ENCODE data around the gene TLL1.

TLL1 gene

GRCh38 chr4:166077782-166078181 is 204.7 kb downstream of the TLL1 start:
- H3K4me2 ChIP-seq (ENCODE audit: low read length), result no peak overlapping the region
- H3K27ac ChIP-seq, result no peak overlapping the region
- H3K4me3 ChIP-seq (ENCODE audit: low read depth, low read length), result no peak overlapping the region
- H3K79me2 ChIP-seq, result no peaks in the 10 kb centered on the region
- H2AFZ ChIP-seq, result no peak overlapping the region
- no peak overlapping the region for H3K9ac ChIP-seq
- no peaks in the 10 kb centered on the region for H3K27me3 ChIP-seq (ENCODE audit: control insufficient read depth, insufficient read depth, low read length)
- H3K4me1 ChIP-seq, result no peaks in the 10 kb centered on the region
- no peaks in the 10 kb centered on the region for H3K36me3 ChIP-seq (ENCODE audit: control insufficient read depth, insufficient read depth, low read length)
- no peak for TF ChIP-seq CTCF (IDR thresholded peaks at IDR 0.05)
- no peaks in the 10 kb centered on the region for H3K9me3 ChIP-seq (ENCODE audit: control insufficient read depth, low read length)

- H3K36me3 ChIP-seq (ENCODE audit: control insufficient read depth, insufficient read depth, low read length), result no peaks in the 10 kb centered on the region
- H3K4me3 ChIP-seq (ENCODE audit: low read depth, low read length), result no peak overlapping the region
- H3K4me2 ChIP-seq (ENCODE audit: low read length), result no peak overlapping the region
- no peaks in the 10 kb centered on the region for H3K79me2 ChIP-seq
- no peaks in the 10 kb centered on the region for H3K9me3 ChIP-seq (ENCODE audit: control insufficient read depth, low read length)
- H3K27ac ChIP-seq, result no peak overlapping the region
- H3K9ac ChIP-seq, result no peak overlapping the region
- no peak for TF ChIP-seq CTCF (IDR thresholded peaks at IDR 0.05)
- no peaks in the 10 kb centered on the region for H3K27me3 ChIP-seq (ENCODE audit: control insufficient read depth, insufficient read depth, low read length)
- H2AFZ ChIP-seq, result no peak overlapping the region
- no peaks in the 10 kb centered on the region for H3K4me1 ChIP-seq
Measured at GRCh38 chr4:166078383-166078782, 205.3 kb downstream of the TLL1 start.

- Histone ChIP-seq H3K9me3 (ENCODE audit: control insufficient read depth, low read length) (no peaks in the 10 kb centered on the region), H3K4me1 (no peaks in the 10 kb centered on the region), H3K4me3 (ENCODE audit: low read depth, low read length) (no peak overlapping the region), H3K9ac (no peak overlapping the region), H3K27ac (no peak overlapping the region), H2AFZ (no peak overlapping the region), H3K36me3 (ENCODE audit: control insufficient read depth, insufficient read depth, low read length) (no peaks in the 10 kb centered on the region), H3K79me2 (no peaks in the 10 kb centered on the region), H3K4me2 (ENCODE audit: low read length) (no peak overlapping the region), H3K27me3 (ENCODE audit: control insufficient read depth, insufficient read depth, low read length) (no peaks in the 10 kb centered on the region)
- TF ChIP-seq CTCF (IDR thresholded peaks at IDR 0.05), result no peak
Measured at GRCh38 chr4:166078955-166079354, 205.9 kb downstream of the TLL1 start.

GRCh38 chr4:166087569-166087968 is 214.5 kb downstream of the TLL1 start:
- Histone ChIP-seq H3K27ac (no peak overlapping the region), H3K27me3 (ENCODE audit: control insufficient read depth, insufficient read depth, low read length) (no peaks in the 10 kb centered on the region)
- no peak for TF ChIP-seq CTCF (IDR thresholded peaks at IDR 0.05)

GRCh38 chr4:166088576-166088975 is 215.5 kb downstream of the TLL1 start:
- H2AFZ ChIP-seq, result no peak overlapping the region
- no peak overlapping the region for H3K9ac ChIP-seq
- no peak overlapping the region for H3K4me2 ChIP-seq (ENCODE audit: low read length)
- no peaks in the 10 kb centered on the region for H3K9me3 ChIP-seq (ENCODE audit: control insufficient read depth, low read length)
- no peak overlapping the region for H3K27ac ChIP-seq
- no peaks in the 10 kb centered on the region for H3K79me2 ChIP-seq
- H3K4me3 ChIP-seq (ENCODE audit: low read depth, low read length), result no peak overlapping the region
- no peak for TF ChIP-seq CTCF (IDR thresholded peaks at IDR 0.05)
- no peaks in the 10 kb centered on the region for H3K27me3 ChIP-seq (ENCODE audit: control insufficient read depth, insufficient read depth, low read length)
- H3K36me3 ChIP-seq (ENCODE audit: control insufficient read depth, insufficient read depth, low read length), result no peaks in the 10 kb centered on the region
- H3K4me1 ChIP-seq, result no peaks in the 10 kb centered on the region

More at GRCh38 chr4:166087569-166087968, 214.5 kb downstream of the TLL1 start:
- Histone ChIP-seq H3K4me1 (no peaks in the 10 kb centered on the region), H3K9ac (no peak overlapping the region), H3K4me2 (ENCODE audit: low read length) (no peak overlapping the region), H3K4me3 (ENCODE audit: low read depth, low read length) (no peak overlapping the region), H3K9me3 (ENCODE audit: control insufficient read depth, low read length) (no peaks in the 10 kb centered on the region), H2AFZ (no peak overlapping the region), H3K36me3 (ENCODE audit: control insufficient read depth, insufficient read depth, low read length) (no peaks in the 10 kb centered on the region), H3K79me2 (no peaks in the 10 kb centered on the region)
